ENCODE results near the gene PRKAR1B.

- TF ChIP-seq, protein P1, sequence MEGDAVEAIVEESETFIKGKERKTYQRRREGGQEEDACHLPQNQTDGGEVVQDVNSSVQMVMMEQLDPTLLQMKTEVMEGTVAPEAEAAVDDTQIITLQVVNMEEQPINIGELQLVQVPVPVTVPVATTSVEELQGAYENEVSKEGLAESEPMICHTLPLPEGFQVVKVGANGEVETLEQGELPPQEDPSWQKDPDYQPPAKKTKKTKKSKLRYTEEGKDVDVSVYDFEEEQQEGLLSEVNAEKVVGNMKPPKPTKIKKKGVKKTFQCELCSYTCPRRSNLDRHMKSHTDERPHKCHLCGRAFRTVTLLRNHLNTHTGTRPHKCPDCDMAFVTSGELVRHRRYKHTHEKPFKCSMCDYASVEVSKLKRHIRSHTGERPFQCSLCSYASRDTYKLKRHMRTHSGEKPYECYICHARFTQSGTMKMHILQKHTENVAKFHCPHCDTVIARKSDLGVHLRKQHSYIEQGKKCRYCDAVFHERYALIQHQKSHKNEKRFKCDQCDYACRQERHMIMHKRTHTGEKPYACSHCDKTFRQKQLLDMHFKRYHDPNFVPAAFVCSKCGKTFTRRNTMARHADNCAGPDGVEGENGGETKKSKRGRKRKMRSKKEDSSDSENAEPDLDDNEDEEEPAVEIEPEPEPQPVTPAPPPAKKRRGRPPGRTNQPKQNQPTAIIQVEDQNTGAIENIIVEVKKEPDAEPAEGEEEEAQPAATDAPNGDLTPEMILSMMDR (IDR thresholded peaks at IDR 0.05) = no peak
- TF ChIP-seq POLR2AphosphoS5 (IDR thresholded peaks at IDR 0.05; ENCODE audit: low read depth, low read length) = no peak
These were observed 137.1 kb downstream of the PRKAR1B start for GRCh38 chr7:589781-590575.
